Esophagus muscularis mucosa (tissue), 4 donors: ENCODE data around the gene ITPRIPL2. TPM values are rescaled to one million over a fixed set of nuclear protein-coding genes. Genes with fewer than 3 reads are reported as not detected.

Source experiments
- DNase-seq: peaks from one replicate; pipeline ENCODE4 v3.0.0-alpha.2; 2017; ENCODE audit errors: extremely low spot score
- H3K27ac ChIP-seq, 4 donors: fragments of 200-600 bp; sonication (generic); replicated peaks in 1 of 4; 1 replicate in 3 of 4; 2 replicates in 1 of 4; pipeline ENCODE4 v1.5.1; 2016 to 2019; ENCODE audit warnings: mild to moderate bottlenecking in 1 of 4
- H3K27me3 ChIP-seq, 4 donors: fragments of 200-600 bp; sonication (generic); one replicate each; pipeline versions ENCODE4 v1.5.1 to v1.6.0; 2016 to 2019
- H3K36me3 ChIP-seq, 4 donors: fragments of 200-600 bp; sonication (generic); one replicate each; pipeline ENCODE4 v1.5.1; 2016 to 2019
- H3K4me1 ChIP-seq, 4 donors: fragments of 200-600 bp; sonication (generic); one replicate each; pipeline ENCODE4 v1.5.1; 2016 to 2019
- H3K4me3 ChIP-seq, 4 donors: fragments of 200-600 bp; sonication (generic); 1 replicate in 2 of 4; 2 replicates in 2 of 4; pipeline ENCODE4 v1.5.1; 2016 to 2019; ENCODE audit warnings: mild to moderate bottlenecking in 4 of 4, moderate library complexity in 1 of 4
- H3K9me3 ChIP-seq, 4 donors: fragments of 200-600 bp; sonication (generic); 1 replicate in 3 of 4; 2 replicates in 1 of 4; pipeline ENCODE4 v1.5.1; 2016 to 2019
- CTCF ChIP-seq, 3 experiments: fragments of 200-600 bp in 2 of 3; fragments of 450-650 bp in 1 of 3; sonication (generic) in 2 of 3; IDR thresholded peaks; one replicate each; pipeline ENCODE4 v1.5.1; 2017 to 2019; ENCODE audit warnings: antibody characterized with exemption in 3 of 3, mild to moderate bottlenecking in 2 of 3, moderate library complexity in 1 of 3
- EP300 ChIP-seq: sonication (generic); formaldehyde crosslinking; IDR thresholded peaks from one replicate; pipeline ENCODE4 v1.6.1; 2017; ENCODE audit warnings: antibody characterized with exemption
- POLR2A ChIP-seq: fragments of 450-650 bp; IDR thresholded peaks from one replicate; pipeline ENCODE4 v1.6.1; 2017; ENCODE audit warnings: antibody characterized with exemption, moderate library complexity, mild to moderate bottlenecking, low read depth
- POLR2AphosphoS5 ChIP-seq, 2 donors: sonication (generic); formaldehyde crosslinking; IDR thresholded peaks; one replicate each; pipeline ENCODE4 v1.6.1; 2017; ENCODE audit warnings: antibody characterized with exemption in 2 of 2
- WGBS: methylation state at CpG from one replicate; pipeline ENCODE4 v1.1.5; 2018; 5-methylcytosine and 5-hydroxymethylcytosine counted together
- intact Hi-C: fragments of 100-400 bp; cut with DNase I; formaldehyde crosslinking; loops from one replicate; pipeline ENCODE4 v1.15.1; 2023
- total RNA-seq, 4 donors: library from RNA; depleted of rRNA; stranded (reverse); fragments of >200 nt; gene quantifications; one replicate each; pipeline versions ENCODE4 v1.1.0 to v1.2.1, GENCODE V29; 2016

ITPRIPL2 gene
- total RNA-seq, 4 donors from 2014 or later: 56.1 to 111 (median 83.2) TPM

- H3K27ac ChIP-seq: peak overlapping the region in 1 of 4 donors; percentile 64
- peak overlapping the region; percentile 50 to 64 (median 54) for H3K4me3 ChIP-seq
- TF ChIP-seq POLR2A (no peak), CTCF (IDR thresholded peaks at IDR 0.05) (no peak), EP300 (no peak)
- H3K4me1 ChIP-seq: peaks cover 8 to 26% (median 20%) of the 10 kb centered on the region in 4 donors
- intact Hi-C loops: loop anchor here (2.0 kb wide), 3 partner anchors 83 to 417 kb away; partner anchors contain the start of gene SYT17
- H3K36me3 ChIP-seq: peaks cover 0 to 16% (median 15%) of the 10 kb centered on the region in 4 donors
- no peak for DNase-seq
- 52% methylated on average over 8 of the region's 8 CpGs for WGBS
- H3K27me3 ChIP-seq: no peaks in the 10 kb centered on the region
- no peaks in the 10 kb centered on the region for H3K9me3 ChIP-seq
Measured at GRCh38 chr16:19085679-19086200, 28.0 kb upstream of the ITPRIPL2 start.

- Histone ChIP-seq H3K36me3 (peaks cover 0 to 8% (median 8%) of the 10 kb centered on the region in 4 donors), H3K27ac (peak overlapping the region; percentile 36 to 64 (median 55)), H3K4me3 (peak overlapping the region; percentile 50 to 64 (median 54)), H3K4me1 (peaks cover 8 to 26% (median 20%) of the 10 kb centered on the region in 4 donors), H3K9me3 (no peaks in the 10 kb centered on the region), H3K27me3 (no peaks in the 10 kb centered on the region)
- TF ChIP-seq EP300 (no peak), POLR2AphosphoS5 (IDR thresholded peaks at IDR 0.05) (peak; percentile 55 to 69), CTCF (IDR thresholded peaks at IDR 0.05) (peak in 2 of 3 experiments; percentile 95 to 99)
- 5% methylated on average over 48 of the region's 52 CpGs for WGBS
- peak; percentile 95 for DNase-seq
- intact Hi-C loops: loop anchor here (2.0 kb wide), 3 partner anchors 82 to 416 kb away; partner anchors contain the start of gene SYT17
Measured at GRCh38 chr16:19086322-19087199, 27.2 kb upstream of the ITPRIPL2 start.

- no peaks in the 10 kb centered on the region for H3K27me3 ChIP-seq
- TF ChIP-seq CTCF (IDR thresholded peaks at IDR 0.05) (no peak), POLR2AphosphoS5 (IDR thresholded peaks at IDR 0.05) (no peak), EP300 (no peak), POLR2A (no peak)
- intact Hi-C loops: no loop called here
Measured at GRCh38 chr16:19088341-19088916, 25.3 kb upstream of the ITPRIPL2 start.

GRCh38 chr16:19089410-19089955 lies 24.3 kb upstream of the ITPRIPL2 start:
- DNase-seq: no peak
- Histone ChIP-seq H3K9me3 (no peaks in the 10 kb centered on the region), H3K36me3 (no peaks in the 10 kb centered on the region), H3K27me3 (no peaks in the 10 kb centered on the region), H3K4me1 (peaks cover 8 to 16% (median 16%) of the 10 kb centered on the region in 4 donors), H3K4me3 (no peak overlapping the region), H3K27ac (no peak overlapping the region)
- intact Hi-C loops: no loop called here
- no peak for TF ChIP-seq EP300
- no peak for TF ChIP-seq CTCF (IDR thresholded peaks at IDR 0.05)
- WGBS: 85% methylated on average over 3 of the region's 3 CpGs

More at GRCh38 chr16:19088341-19088916, 25.3 kb upstream of the ITPRIPL2 start:
- no peaks in the 10 kb centered on the region for H3K36me3 ChIP-seq
- DNase-seq: no peak
- no peak overlapping the region for H3K27ac ChIP-seq
- no peaks in the 10 kb centered on the region for H3K9me3 ChIP-seq
- peaks cover 8 to 26% (median 20%) of the 10 kb centered on the region in 4 donors for H3K4me1 ChIP-seq
- no peak overlapping the region for H3K4me3 ChIP-seq
- 79% methylated on average over 5 of the region's 5 CpGs for WGBS
